DOHH2 (cell line): ENCODE measurements around the gene CD40LG.
A peak's percentile ranks its signal among the peaks of the same experiment; 100 is the strongest.

ENCODE experiments used
- H3F3A ChIP-seq: fragments of 200-600 bp; sonication (generic), shearing (Covaris generic); 2 replicates; pipeline ENCODE4 v1.6.0; 2016; ENCODE audit warnings: antibody characterized with exemption, mild to moderate bottlenecking; ENCODE audit not compliant: control insufficient read depth, insufficient read depth
- H3K27ac ChIP-seq: fragments of 200-600 bp; sonication (generic); 2 replicates; pipeline ENCODE4 v1.5.1; 2014; ENCODE audit warnings: low read depth, mild to moderate bottlenecking, low read length, moderate library complexity
- H3K27me3 ChIP-seq: fragments of 200-600 bp; sonication (generic); 2 replicates; pipeline ENCODE4 v1.6.1; 2014; ENCODE audit warnings: mild to moderate bottlenecking, low read length, mixed read lengths; ENCODE audit not compliant: control insufficient read depth
- H3K36me3 ChIP-seq: fragments of 200-600 bp; sonication (generic); 2 replicates; pipeline ENCODE4 v1.6.1; 2014; ENCODE audit warnings: mild to moderate bottlenecking, low read length, moderate library complexity, mixed read lengths; ENCODE audit not compliant: control insufficient read depth
- H3K4me1 ChIP-seq: fragments of 200-600 bp; sonication (generic); 2 replicates; pipeline ENCODE4 v1.6.1; 2014; ENCODE audit warnings: mild to moderate bottlenecking, low read length, mixed read lengths; ENCODE audit not compliant: control insufficient read depth
- H3K4me2 ChIP-seq: fragments of 200-600 bp; sonication (generic); 2 replicates; pipeline ENCODE4 v1.6.0; 2014; ENCODE audit warnings: mild to moderate bottlenecking, low read length, moderate library complexity
- H3K4me3 ChIP-seq: fragments of 200-600 bp; sonication (generic); 2 replicates; pipeline ENCODE4 v1.5.1; 2014; ENCODE audit warnings: mild to moderate bottlenecking, low read length, mixed read lengths
- H3K79me2 ChIP-seq: fragments of 200-600 bp; sonication (generic); 2 replicates; pipeline ENCODE4 v1.6.1; 2014; ENCODE audit warnings: mild to moderate bottlenecking, low read length, mixed read lengths; ENCODE audit not compliant: control insufficient read depth
- H3K9me2 ChIP-seq: fragments of 200-600 bp; sonication (generic); replicated peaks from 2 replicates; pipeline ENCODE4 v1.6.1; 2014; ENCODE audit warnings: mild to moderate bottlenecking, low read length, mixed read lengths; ENCODE audit not compliant: control insufficient read depth
- H3K9me3 ChIP-seq: fragments of 200-600 bp; sonication (generic); 2 replicates; pipeline ENCODE4 v1.6.1; 2014; ENCODE audit warnings: antibody characterized with exemption, low read length, mixed read lengths; ENCODE audit not compliant: control insufficient read depth, insufficient read depth
- H4K20me1 ChIP-seq: fragments of 200-600 bp; sonication (generic); 2 replicates; pipeline ENCODE4 v1.6.0; 2014; ENCODE audit warnings: low read depth, mild to moderate bottlenecking, antibody characterized with exemption, low read length, moderate library complexity; ENCODE audit not compliant: control insufficient read depth, insufficient read depth
- CTCF ChIP-seq: fragments of 200-600 bp; sonication (generic); IDR thresholded peaks from one replicate; pipeline ENCODE4 v1.5.1; 2014; ENCODE audit warnings: antibody characterized with exemption, mild to moderate bottlenecking, low read depth, low read length; ENCODE audit not compliant: poor library complexity, severe bottlenecking
- EZH2phosphoT487 ChIP-seq: fragments of 200-600 bp; sonication (generic); IDR thresholded peaks from 2 replicates; pipeline ENCODE4 v1.6.1; 2017; ENCODE audit warnings: borderline replicate concordance, mild to moderate bottlenecking, antibody characterized with exemption, low read length, moderate library complexity, mixed read lengths

Gene CD40LG

GRCh38 chrX:136662976-136663375, 15.0 kb downstream of the CD40LG start:
- no peak for TF ChIP-seq EZH2phosphoT487
- no peak for TF ChIP-seq CTCF
- no peaks in the 10 kb centered on the region for H4K20me1 ChIP-seq
- H3K36me3 ChIP-seq: peaks cover 21% of the 10 kb centered on the region
- no peaks in the 10 kb centered on the region for H3F3A ChIP-seq
- no peak overlapping the region for H3K4me2 ChIP-seq
- no peaks in the 10 kb centered on the region for H3K79me2 ChIP-seq
- H3K27ac ChIP-seq: no peak overlapping the region
- H3K9me3 ChIP-seq: no peaks in the 10 kb centered on the region
- no peaks in the 10 kb centered on the region for H3K9me2 ChIP-seq
- H3K27me3 ChIP-seq: no peaks in the 10 kb centered on the region
- peaks cover 31% of the 10 kb centered on the region for H3K4me1 ChIP-seq
- no peak overlapping the region for H3K4me3 ChIP-seq

DNA sequence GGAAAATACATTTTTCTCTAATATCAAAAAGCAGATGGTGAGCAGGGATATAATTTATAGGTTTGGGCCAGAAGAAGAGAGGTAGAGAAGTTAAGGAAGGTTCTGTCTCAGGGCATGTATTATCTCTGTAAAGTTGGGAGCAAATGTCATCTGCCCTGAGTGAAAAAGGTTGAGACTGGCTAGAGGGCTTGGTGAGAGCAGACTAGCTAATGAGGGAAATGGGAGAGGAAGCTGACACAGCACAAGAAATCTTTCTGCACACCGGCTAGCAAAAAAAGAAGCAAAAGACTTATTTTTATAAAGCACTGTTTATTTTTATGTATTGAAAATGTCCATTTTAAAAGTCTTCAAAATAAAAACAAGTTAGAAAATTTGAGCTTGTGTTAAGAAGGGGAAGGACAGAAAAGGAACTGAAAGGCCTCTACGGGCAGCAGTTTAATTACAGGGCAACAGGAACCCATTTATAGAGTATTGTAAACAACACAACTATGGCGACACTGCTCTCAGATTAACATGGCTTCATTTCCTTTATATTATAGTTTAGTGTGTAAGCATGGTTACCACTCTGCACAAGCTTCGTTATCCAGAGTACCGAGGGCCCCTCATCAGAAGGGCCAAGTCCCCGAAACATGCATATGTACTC, 17.4 kb downstream of the CD40LG start:
- no peaks in the 10 kb centered on the region for H3K79me2 ChIP-seq
- peak overlapping the region; percentile 19; the same call in 1 of the 2 replicates for H3K4me2 ChIP-seq
- TF ChIP-seq EZH2phosphoT487 (no peak), CTCF (no peak)
- H3K4me1 ChIP-seq: peaks cover 21% of the 10 kb centered on the region
- H3F3A ChIP-seq: no peaks in the 10 kb centered on the region
- H3K27me3 ChIP-seq: no peaks in the 10 kb centered on the region
- H4K20me1 ChIP-seq: no peaks in the 10 kb centered on the region
- H3K4me3 ChIP-seq: no peak overlapping the region; the same call in 1 of the 2 replicates
- peaks cover 30% of the 10 kb centered on the region for H3K36me3 ChIP-seq
- H3K9me2 ChIP-seq: no peaks in the 10 kb centered on the region
- no peak overlapping the region for H3K27ac ChIP-seq
- H3K9me3 ChIP-seq: no peaks in the 10 kb centered on the region

GRCh38 chrX:136666088-136666487, 18.1 kb downstream of the CD40LG start:
- Histone ChIP-seq H3K4me1 (peaks cover 21% of the 10 kb centered on the region), H3K27ac (no peak overlapping the region), H3K4me3 (no peak overlapping the region), H3K79me2 (no peaks in the 10 kb centered on the region), H3K27me3 (no peaks in the 10 kb centered on the region), H3F3A (no peaks in the 10 kb centered on the region), H3K4me2 (peak overlapping the region; percentile 19; the same call in 1 of the 2 replicates), H4K20me1 (no peaks in the 10 kb centered on the region), H3K9me3 (no peaks in the 10 kb centered on the region), H3K36me3 (peaks cover 36% of the 10 kb centered on the region), H3K9me2 (no peaks in the 10 kb centered on the region)
- no peak for TF ChIP-seq EZH2phosphoT487
- TF ChIP-seq CTCF: no peak
